Midbrain (tissue), 1 donor: ENCODE data around the gene SH3BP2.

Experiments
- DNase-seq: peaks from one replicate; lab custom pipeline; 2025; lab: John Stamatoyannopoulos, UW

The SH3BP2 gene, protein sequence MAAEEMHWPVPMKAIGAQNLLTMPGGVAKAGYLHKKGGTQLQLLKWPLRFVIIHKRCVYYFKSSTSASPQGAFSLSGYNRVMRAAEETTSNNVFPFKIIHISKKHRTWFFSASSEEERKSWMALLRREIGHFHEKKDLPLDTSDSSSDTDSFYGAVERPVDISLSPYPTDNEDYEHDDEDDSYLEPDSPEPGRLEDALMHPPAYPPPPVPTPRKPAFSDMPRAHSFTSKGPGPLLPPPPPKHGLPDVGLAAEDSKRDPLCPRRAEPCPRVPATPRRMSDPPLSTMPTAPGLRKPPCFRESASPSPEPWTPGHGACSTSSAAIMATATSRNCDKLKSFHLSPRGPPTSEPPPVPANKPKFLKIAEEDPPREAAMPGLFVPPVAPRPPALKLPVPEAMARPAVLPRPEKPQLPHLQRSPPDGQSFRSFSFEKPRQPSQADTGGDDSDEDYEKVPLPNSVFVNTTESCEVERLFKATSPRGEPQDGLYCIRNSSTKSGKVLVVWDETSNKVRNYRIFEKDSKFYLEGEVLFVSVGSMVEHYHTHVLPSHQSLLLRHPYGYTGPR

DNA sequence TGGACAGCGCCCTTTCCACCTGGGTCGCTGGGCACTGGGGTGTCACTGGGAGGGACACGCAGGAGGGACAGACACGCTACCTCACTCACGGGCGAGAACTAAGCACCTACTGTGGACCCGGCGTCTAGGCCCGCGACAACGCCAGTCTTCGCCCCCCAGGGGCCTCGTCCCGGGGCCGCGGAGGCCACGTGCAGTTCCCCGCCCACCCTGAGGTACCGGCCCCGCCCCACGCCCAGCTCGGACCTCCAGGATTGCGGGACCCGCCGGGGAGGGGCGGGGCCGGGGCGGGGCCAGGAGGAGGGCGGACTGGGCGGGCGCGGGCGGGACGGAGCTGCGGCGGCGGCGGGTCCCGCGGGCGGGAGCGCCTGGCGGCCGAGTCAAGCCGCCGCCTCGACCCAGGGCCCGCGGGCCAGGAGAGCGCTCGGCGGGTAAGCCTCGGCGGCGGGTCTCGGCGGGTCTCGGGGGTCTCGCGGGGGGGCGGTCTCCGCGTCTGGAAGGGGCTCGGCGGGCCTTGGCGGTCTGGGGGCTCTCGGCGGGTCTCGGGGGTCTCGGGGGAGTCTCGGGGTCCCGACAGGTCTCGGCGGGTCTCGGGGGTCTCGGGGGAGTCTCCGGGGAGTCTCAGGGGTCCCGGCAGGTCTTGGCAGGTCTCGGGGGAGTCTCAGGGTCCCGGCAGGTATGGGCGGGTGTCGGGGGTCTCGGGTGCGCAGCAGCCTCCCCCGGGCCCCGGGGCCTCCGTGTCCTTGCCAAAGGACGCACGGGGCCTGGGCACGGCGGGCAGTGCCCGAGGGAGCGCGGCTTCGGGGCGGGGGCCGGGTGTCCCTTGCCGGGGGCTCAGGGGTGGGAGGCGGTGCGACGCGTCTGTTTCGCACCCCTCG is at the start of gene SH3BP2:
Gene SH3BP2 (plus strand): TSS at position 375 of the 875 bp plus-strand sequence. CDS start 27,533 bp downstream, outside the sequence.
- peak; percentile 40 for DNase-seq

DNA sequence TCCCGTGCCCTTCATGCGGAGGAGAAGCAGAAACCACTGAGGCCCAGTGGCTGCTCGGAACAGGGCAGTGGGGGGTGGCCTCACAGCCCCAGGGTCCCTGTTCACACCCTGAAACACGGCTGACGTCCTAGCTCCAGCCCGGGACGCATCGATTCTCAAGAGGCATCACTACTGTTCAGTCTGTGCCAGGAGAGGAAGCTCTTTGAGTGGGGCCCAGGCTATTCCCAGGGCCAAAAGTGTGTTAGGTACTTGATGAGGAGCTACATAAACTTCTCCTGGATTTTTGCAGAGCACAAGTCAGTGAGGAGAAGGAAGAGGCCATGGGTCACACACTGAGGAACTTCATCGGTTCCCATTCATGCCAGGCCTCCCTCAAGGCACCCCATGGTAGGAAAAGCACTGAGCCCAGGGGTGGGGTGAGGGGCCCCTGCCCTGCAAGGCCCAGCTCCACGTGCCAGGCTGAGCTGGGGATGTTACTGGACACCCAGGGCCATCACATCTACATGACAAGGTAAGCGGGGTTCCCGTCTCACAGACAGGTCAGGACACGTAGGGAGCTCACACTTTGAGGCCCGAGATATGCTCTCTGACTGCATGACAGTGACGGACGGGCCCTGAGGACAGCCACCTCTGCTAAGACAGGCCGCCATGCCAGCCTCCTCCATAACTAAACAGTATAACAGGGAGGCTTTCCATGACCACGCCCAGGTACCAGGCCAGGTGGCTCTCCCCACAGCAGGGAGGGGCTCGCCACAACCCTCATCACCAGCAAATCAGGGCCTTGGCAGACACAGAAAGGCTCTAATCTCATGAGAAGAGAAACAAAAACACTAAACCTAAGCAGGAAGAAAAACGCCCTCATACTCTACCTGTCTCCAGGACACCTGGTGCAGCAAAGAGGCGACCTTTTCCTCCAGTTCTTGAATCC is 49.1 kb upstream of the SH3BP2 start:
- DNase-seq = no peak

DNA sequence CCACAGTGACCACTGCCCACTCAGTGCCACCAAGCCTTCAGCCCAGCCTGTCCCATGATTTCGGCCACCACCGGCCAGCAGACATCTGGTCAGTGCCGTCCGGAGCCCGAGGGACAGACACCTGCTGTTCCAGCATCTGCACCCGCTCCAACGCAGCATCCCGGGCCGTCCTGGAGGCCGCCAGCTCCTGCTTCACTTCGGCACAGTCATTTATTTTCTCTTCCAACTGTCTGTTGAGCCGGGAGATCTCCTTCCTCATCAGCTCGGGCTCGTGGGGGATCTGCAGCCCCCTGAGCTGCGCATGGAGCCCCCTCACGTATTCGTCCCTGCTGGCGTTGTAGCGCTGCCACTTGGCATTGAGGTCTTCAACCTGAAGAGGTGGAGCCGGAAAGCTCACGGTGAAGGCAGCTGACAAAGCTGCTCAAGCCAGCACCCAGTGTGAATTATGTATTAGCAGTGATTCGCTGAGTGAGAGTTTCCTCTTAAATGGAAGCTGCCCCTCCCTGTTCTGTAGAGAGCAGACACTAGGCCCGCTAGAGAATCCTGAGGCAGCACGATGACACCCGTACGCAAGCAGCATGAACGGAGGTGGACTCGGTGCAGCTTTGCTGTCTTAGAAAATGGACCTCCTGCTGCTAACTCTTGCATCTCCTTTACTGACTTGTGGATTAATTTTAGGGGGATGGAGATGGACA is 48.2 kb upstream of the SH3BP2 start:
- DNase-seq = no peak

DNA sequence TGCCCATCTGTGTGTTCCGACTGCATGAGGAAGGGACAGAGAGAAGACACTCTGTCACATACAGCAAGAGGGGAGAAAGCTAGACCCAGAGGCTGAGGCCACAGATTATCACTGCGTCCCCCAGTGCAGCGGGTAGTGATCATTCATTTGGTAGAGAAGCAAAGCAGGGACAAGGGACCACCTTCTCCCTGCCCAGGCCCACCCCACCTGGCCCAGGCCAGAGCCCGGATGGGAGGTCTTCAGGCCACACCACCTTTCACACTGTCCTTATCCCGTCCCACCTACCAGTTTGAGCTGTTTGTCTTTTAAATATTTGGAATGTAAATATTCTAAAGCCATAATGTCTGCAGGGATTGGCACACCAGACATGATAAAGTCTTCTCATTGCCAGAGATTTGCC is 47.4 kb upstream of the SH3BP2 start:
- no peak for DNase-seq

DNA sequence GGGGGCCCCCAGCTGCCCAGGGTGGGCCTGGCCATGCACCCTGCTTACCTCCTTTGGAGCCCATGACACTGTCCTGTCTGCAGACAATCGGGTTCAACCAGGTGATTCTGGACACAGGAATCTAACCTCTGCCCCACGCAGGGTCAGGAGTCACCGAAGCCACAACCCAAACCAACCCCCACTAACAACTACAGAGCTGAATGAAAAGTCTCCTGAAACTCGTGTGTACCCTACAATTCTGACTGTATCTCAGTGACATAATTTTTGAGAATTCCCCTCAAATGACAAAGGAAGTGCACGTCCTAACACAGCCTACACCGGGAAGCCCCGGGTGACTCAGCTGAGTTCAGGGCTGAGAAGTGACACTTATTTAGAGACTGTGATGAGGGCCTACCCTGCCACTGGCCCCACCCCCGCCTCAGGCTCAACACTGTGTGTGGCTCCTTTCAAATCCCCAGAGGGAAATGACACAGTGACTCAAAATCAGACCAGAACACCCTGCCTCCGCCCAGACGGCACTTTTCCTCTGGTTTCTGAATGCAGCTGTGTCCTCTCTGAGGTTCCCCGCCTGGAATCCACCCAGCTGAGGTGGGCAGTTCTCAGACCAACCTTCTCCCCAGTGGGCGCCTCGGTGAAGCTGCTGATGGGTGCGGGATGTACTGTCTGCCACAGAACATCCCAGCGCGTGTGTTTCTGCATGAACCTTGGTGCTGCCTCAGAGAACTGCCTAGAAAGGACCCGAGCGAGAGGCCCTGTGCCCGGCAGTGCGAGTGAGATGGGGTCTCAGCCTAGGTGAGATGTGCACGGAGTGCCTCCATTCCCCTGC is 46.7 kb upstream of the SH3BP2 start:
- no peak for DNase-seq

DNA sequence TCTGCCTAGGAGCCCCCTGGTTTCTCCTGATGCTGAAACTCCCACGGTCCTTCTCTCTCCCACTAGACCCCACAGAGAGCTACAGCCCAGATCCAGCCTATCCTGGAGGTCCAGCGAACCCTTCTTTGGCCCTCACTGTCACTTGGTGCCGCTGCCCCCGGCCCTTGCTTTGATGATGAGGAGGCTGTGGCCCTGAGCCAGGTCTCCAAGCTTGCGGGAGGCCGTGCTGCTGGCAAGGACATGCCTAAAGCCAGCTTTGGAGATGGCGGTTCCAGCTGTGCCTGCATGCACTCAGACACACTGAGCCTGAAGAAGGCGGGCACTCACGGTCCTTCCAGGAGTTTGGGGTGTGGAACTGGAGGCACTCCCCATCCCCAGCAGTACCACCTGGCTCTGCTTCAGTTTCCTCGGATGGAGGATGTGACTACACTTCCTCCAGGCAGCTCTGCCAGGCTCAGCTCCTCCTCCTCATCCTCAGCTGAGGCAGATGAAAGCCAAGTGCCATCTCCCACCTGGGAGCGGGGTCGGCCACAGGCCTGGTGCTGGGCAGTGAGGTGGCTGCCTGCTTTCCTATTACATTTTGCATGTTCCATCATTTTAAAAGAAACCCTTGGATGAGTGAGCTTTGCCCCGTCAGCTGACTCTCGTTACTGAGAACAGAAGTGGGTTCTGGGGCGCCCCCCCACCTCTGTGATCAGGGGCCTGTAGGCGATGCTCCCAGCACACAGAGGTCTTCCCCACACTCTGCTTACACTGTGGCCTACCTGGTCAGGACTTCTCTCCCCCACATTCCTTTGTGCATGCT is 45.8 kb upstream of the SH3BP2 start:
- no peak for DNase-seq

DNA sequence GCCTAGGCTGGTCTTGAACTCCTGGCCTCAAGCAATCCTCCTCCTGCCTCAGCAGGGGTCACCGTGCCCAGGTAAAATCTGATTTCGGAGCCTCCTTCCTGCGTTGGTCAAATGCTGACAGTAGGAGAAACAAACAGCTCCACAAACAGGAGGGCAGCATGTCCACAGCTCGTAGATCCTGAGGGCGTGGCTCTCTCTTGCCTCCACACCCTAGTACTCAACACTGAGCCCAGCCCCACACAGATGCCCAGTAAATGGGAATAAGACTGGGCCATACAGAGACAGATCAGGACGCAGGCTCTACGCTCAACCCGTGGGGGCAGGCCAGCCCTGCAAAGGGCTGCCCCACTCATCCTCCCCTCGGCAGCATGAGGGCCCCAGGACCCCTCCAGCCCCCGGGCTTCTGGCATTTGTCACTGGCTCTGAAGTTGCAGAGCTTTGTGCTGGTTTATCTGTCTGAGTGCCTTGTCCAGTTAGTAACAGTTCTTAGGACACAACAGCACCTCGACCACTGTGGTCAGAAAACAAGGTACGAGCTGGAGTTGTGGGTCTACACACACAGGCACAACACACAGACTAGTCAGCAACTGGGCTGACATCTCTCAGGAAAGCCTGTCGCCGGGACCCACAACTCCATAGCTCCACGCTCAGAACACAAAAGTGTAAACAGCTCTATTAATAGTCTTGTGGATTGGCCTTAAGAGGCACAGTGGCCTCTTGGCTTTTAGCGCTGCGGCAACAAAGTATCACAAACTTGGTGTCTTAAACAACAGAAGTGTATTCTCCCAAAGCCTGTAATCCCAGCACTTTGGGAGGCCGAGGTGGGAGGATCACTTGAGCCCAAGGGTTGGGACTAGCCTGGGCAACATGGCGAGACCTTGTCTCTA is 41.9 kb upstream of the SH3BP2 start:
- no peak for DNase-seq

DNA sequence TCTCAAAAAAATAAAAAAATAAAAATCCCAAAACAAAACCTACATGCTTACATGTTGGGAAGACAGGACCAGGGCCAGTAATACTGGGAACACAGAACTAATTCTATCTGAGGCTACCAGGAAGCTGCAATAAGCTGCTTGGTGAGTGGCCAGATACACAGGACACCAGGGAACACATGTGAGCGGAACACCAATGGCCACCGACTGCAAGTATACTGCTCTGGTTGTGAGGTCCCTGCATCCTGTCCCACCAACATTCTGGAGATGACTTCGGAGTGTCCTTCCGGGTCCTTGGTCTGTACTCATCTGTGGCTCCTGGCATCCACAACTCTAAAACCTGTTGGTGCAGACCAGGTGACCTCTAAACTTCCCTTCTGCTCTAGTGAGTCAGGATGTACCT is 39.4 kb upstream of the SH3BP2 start:
- DNase-seq = no peak

DNA sequence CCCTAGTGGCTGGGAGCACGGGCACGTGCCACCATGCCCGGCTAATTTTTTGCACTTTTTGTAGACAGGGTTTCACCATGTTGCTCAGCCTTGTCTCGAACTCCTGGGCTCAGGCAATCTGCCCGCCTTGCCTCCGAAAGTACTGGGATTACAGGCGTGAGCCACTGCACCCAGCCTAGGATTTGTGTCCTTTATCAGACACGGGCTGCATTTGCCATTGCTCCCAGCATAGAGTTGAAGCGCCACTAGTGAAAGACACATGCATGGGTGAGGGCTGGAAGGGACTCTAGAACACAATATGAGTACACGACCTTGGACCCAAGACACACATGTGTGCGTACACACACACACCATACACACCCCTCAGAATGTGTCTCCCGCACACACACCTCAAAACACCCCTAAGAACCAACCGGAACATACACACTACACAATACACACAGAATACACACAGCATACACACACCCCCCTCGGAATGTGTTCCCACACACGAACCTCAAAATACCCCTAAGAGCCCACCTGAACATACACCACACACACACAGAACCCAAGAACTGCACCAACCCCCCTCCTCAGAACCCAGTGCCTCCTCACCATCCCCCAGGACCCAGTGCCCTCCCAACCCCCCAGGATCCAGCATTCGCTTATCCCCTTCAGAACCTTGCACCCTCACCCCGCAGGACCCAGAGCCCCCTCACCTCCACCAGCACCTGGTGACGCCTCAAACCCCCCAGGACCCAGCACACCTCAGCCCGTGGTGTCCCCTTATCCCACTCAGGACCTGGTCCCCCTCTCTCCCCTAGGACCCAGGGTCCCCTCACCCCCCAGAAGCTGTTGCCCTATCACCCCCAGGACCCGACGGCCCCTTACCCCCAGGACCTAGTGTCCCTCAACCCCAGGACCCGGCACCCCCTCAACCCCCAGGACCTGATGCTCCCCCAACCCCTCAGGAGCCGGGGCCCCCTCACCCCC is 37.8 kb upstream of the SH3BP2 start:
- no peak for DNase-seq

DNA sequence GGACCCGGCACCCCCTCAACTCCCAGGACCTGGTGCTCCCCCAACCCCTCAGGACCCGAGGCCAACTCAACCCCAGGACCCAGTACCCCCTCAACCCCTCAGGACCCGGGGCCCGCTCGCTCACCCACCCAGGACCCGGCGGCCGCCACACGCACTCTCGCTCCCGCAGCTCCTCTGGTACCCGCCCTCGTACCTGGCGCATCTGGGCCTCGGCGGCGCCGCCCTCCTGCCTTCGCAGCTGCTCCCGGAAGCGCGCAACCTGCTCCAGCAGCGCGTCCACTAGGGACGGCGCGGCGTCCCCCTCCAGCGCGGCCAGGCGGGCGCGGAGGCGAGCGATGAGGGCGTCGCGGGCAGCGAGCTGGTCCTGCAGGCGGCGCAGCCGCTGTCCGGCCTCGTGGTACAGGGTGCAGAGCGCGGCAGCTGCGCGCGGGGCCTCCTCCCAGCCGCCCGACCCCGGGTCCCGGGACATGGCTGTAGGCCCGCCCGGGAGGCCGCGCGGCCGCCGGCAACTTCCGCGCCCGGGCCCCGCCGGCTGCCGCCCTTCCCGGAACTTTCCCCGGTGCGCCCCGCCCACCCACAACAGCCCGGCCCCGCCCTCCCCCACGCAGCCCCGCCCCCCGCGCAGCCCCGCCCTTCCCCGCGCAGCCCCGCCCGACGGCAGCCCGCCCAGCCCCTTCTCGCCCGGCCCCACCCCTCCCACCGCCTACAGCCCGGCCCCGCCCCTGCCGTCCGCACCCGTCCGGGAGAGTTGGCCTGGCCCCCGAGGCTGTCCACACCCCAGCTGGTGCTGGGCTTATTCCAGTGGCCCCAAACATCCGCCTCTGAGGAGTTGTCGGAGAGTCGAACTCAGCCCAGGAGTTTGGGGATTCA is 36.8 kb upstream of the SH3BP2 start, which contains the start of gene TNIP2:
Gene TNIP2 (minus strand): TSS at position 516 of the 870 bp plus-strand sequence. CDS start 47 bp downstream, at position 469.
- DNase-seq = peak; percentile 58

DNA sequence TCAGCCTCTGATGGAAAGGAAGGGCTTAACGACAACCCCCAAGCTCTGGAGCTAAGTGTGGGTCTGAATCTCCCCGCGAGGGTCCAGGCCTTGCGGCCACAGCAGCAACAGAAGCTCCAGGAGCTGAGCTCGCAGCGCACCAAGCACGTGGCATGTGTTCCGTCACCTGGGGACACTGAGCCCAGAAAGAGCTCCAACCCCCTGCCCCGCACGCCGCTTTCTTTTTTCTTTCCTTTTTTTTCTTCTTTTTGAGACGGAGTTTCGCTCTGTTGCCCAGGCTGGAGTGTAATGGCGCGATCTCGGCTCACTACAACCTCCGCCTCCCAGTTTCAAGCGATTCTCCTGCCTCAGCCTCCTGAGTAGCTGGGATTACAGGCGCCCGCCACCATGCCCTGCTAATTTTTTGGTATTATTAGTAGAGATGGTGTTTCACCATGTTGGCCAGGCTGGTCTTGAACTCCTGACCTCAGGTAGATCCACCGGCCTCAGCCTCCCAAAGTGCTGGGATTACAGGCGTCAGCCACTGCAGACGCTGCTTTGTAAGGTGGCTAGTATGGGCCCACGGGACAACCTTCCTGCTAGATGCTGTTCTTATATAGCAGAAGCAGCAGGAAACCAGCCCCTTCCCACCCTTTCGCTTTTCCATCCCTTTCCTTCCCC is 36.1 kb upstream of the SH3BP2 start:
- no peak for DNase-seq

DNA sequence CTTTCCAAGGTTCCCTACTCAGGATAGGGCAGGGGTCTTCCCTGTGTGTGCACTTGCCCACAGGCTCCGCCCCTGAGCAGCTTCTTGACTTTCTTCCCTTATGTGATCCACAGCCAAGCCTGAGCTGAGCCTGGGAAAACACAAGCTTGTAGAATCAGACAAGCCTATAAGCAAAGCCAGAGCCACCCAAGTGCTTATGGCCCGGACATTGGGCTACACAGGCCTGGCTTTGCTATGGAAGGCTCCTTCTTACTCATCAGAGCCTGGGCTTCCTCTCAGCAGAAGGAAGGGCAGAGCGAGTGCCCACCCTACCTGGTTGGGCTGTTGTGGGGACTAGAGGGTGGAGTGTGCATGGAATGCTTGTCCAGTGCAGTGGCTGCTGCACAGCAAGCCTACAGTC is 35.5 kb upstream of the SH3BP2 start:
- DNase-seq = no peak

DNA sequence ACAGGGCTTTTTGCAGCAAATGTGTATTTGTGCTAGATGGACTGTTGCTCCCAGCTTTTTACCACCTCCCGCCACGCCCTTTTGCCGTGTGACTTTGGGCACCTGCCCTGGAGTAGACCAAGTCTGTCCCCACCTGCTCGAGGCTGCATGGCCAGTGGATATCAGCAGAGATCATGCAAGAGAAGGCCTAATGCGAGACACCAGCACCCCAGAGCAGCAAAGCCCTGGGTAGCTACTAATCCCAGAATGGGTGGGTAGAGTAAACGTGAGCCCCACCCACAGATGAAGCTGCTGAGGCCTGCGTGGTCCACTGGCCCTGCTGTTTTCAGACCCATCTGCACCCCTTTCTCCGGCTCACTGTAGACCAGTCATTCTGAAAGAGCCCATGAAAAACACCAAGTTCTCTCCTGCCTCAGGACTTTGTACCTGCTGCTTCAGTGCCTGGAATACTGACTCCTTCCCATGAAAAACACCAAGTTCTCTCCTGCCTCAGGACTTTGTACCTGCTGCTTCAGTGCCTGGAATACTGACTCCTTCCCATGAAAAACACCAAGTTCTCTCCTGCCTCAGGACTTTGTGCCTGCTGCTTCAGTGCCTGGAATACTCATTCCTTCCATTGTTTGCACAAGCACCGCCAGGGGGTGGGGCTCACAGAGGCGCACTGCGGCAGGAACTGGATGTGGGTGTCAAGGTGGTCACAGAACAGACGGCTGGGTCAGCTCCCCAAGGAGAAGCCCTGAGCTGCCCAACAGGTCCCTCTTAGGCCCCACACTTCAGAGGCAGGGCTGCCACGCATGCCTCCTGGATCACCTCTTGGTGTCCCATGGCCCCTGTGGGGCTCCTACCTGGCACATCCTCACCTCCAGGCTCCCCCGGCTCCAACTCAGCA is 31.6 kb upstream of the SH3BP2 start:
- DNase-seq = no peak

DNA sequence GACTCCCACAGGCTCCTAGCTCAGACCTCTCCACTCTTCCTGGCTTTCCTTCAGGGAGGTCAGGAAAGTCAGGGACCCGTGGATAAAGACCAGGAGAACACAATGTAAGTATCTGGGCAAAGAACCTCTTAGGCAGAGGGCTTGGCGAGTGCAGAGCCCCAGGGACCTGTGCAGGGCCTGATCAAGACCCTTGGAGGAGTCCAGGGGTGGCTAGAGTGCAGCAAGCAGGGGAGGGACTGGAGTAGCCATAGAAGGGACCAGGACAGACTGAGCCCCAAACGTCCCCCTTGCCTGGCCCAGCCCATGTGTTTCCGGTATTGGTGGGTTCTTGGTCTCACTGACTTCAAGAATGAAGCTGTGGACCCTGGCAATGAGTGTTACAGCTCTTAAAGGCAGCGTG is 30.8 kb upstream of the SH3BP2 start:
- DNase-seq = no peak
